IMR-90 (cell line): ENCODE data around the gene HCFC1R1. TPM values are rescaled to one million over a fixed set of nuclear protein-coding genes. Genes with fewer than 3 reads are reported as not detected.

Experiments
- ATAC-seq: fragments of 200-7000 bp; cut with Tn5 transposase; 2 replicates; pipeline ENCODE4 v1.9.1; 2020; ENCODE audit warnings: low read depth, mild to moderate bottlenecking, moderate library complexity
- BruUV-seq: library from RNA; stranded (reverse); fragments of 400-500 nt; replicated peaks from 2 replicates; lab custom pipeline; 2021; lab: Mats Ljungman, UMichigan
- CTCF ChIA-PET: fragments of 300-600 bp; formaldehyde crosslinking; extraction: SDS; loops from one replicate; lab custom pipeline; 2021; ENCODE audit warnings: antibody characterized with exemption; lab: Yijun Ruan, JAX
- POLR2A ChIA-PET: fragments of 300-600 bp; sonication (Branson Sonifier 250); formaldehyde crosslinking; loops from one replicate; lab custom pipeline; 2022; ENCODE audit warnings: antibody characterized with exemption; ENCODE audit not compliant: unreplicated experiment; lab: Charles Lee
- DNase-seq: peaks from one replicate; pipeline ENCODE4 v3.0.0; 2013
- H2AFZ ChIP-seq: replicated peaks from 2 replicates; pipeline ENCODE3; 2013; ENCODE audit warnings: low read length, mild to moderate bottlenecking; ENCODE audit not compliant: poor library complexity
- H2AK5ac ChIP-seq: 2 replicates; pipeline ENCODE4 v1.6.1; 2013; ENCODE audit warnings: low read depth, low read length, inconsistent platforms
- H2AK9ac ChIP-seq: replicated peaks from 2 replicates; pipeline ENCODE3; 2013; ENCODE audit warnings: mild to moderate bottlenecking, low read depth, low read length, moderate library complexity; ENCODE audit not compliant: poor library complexity
- H2BK120ac ChIP-seq: 2 replicates; pipeline ENCODE4 v1.6.1; 2013; ENCODE audit warnings: low read depth, low read length, inconsistent platforms
- H2BK15ac ChIP-seq: 3 replicates; pipeline ENCODE4 v1.6.1; 2013; ENCODE audit warnings: low read depth, low read length, inconsistent platforms
- H2BK20ac ChIP-seq: 2 replicates; pipeline ENCODE4 v1.6.1; 2013; ENCODE audit warnings: low read depth, mild to moderate bottlenecking, inconsistent platforms, low read length, moderate library complexity
- H2BK5ac ChIP-seq: 2 replicates; pipeline ENCODE4 v1.6.1; 2013; ENCODE audit warnings: mild to moderate bottlenecking, low read depth, low read length, inconsistent platforms; ENCODE audit not compliant: poor library complexity, severe bottlenecking
- H3K14ac ChIP-seq: replicated peaks from 2 replicates; pipeline ENCODE4 v1.6.1; 2013; ENCODE audit warnings: low read depth, low read length, inconsistent platforms
- H3K18ac ChIP-seq: 2 replicates; pipeline ENCODE4 v1.6.1; 2013; ENCODE audit warnings: low read depth, low read length, control low read depth
- H3K23ac ChIP-seq: 2 replicates; pipeline ENCODE4 v1.6.1; 2013; ENCODE audit warnings: low read depth, low read length, inconsistent platforms
- H3K27ac ChIP-seq: 2 replicates; pipeline ENCODE4 v1.5.1; 2013; ENCODE audit warnings: mild to moderate bottlenecking, control low read depth, low read length; ENCODE audit not compliant: insufficient read depth
- H3K27me3 ChIP-seq: 2 replicates; pipeline ENCODE4 v1.6.1; 2013; ENCODE audit warnings: low read length; ENCODE audit not compliant: control insufficient read depth, insufficient read depth
- H3K36me3 ChIP-seq: 2 replicates; pipeline ENCODE4 v1.6.1; 2013; ENCODE audit warnings: low read length, mixed read lengths; ENCODE audit not compliant: control insufficient read depth, insufficient read depth
- H3K4ac ChIP-seq: 2 replicates; pipeline ENCODE4 v1.6.1; 2013; ENCODE audit warnings: low read depth, low read length, inconsistent platforms
- H3K4me1 ChIP-seq: 2 replicates; pipeline ENCODE4 v1.6.1; 2013; ENCODE audit warnings: low read length, mixed read lengths; ENCODE audit not compliant: control insufficient read depth, insufficient read depth
- H3K4me2 ChIP-seq: 2 replicates; pipeline ENCODE4 v1.6.1; 2013; ENCODE audit warnings: low read depth, mild to moderate bottlenecking, control low read depth, low read length, moderate library complexity
- H3K4me3 ChIP-seq: 2 replicates; pipeline ENCODE4 v1.5.1; 2013; ENCODE audit warnings: low read depth, mild to moderate bottlenecking, control low read depth, low read length, moderate library complexity; ENCODE audit not compliant: insufficient read depth
- H3K56ac ChIP-seq: 2 replicates; pipeline ENCODE4 v1.6.1; 2013; ENCODE audit warnings: low read length, inconsistent platforms; ENCODE audit not compliant: insufficient read depth; ENCODE audit errors: extremely low read depth
- H3K79me1 ChIP-seq, 2 experiments: 2 replicates each; pipeline ENCODE4 v1.6.1; 2013; ENCODE audit warnings: low read length in 2 of 2, inconsistent platforms in 1 of 2, low read depth in 1 of 2
- H3K9ac ChIP-seq: 2 replicates; pipeline ENCODE4 v1.6.1; 2013; ENCODE audit warnings: low read depth, low read length, control low read depth
- H3K9me1 ChIP-seq: 2 replicates; pipeline ENCODE4 v1.6.1; 2013; ENCODE audit warnings: low read length, inconsistent platforms; ENCODE audit not compliant: insufficient read depth
- H3K9me3 ChIP-seq: 2 replicates; pipeline ENCODE4 v1.6.1; 2013; ENCODE audit warnings: low read length; ENCODE audit not compliant: control insufficient read depth, insufficient read depth
- H4K20me1 ChIP-seq: 2 replicates; pipeline ENCODE4 v1.6.1; 2013; ENCODE audit warnings: low read length, inconsistent platforms; ENCODE audit not compliant: insufficient read depth
- H4K5ac ChIP-seq: 2 replicates; pipeline ENCODE4 v1.6.1; 2013; ENCODE audit warnings: mild to moderate bottlenecking, low read depth, low read length, control low read depth
- H4K8ac ChIP-seq, 2 experiments: 2 replicates each; pipeline ENCODE4 v1.6.1; 2013; ENCODE audit warnings: low read depth in 2 of 2, low read length in 2 of 2, control low read depth in 1 of 2, inconsistent platforms in 1 of 2
- H4K91ac ChIP-seq: 2 replicates; pipeline ENCODE4 v1.6.1; 2013; ENCODE audit warnings: low read depth, low read length, inconsistent platforms; ENCODE audit not compliant: insufficient read depth
- BHLHE40 ChIP-seq: fragments of 150-350 bp; IDR thresholded peaks from 2 replicates; pipeline ENCODE4 v1.6.1; 2016; ENCODE audit warnings: mild to moderate bottlenecking, low read depth, low read length
- CEBPB ChIP-seq: IDR thresholded peaks from 2 replicates; pipeline ENCODE4 v1.6.1; 2012; ENCODE audit warnings: low read depth, low read length, improper control_type of control experiment
- CHD1 ChIP-seq: IDR thresholded peaks from 2 replicates; pipeline ENCODE4 v1.6.1; 2012; ENCODE audit warnings: low read depth, low read length, improper control_type of control experiment
- FOS ChIP-seq: fragments of 150-350 bp; IDR thresholded peaks from 2 replicates; pipeline ENCODE4 v1.6.1; 2016; ENCODE audit warnings: low read depth, low read length
- MAFK ChIP-seq: IDR thresholded peaks from 2 replicates; pipeline ENCODE4 v1.6.1; 2012; ENCODE audit warnings: low read depth, low read length, improper control_type of control experiment
- MAZ ChIP-seq: IDR thresholded peaks from 2 replicates; pipeline ENCODE4 v1.6.1; 2012; ENCODE audit warnings: low read depth, mild to moderate bottlenecking, low read length, improper control_type of control experiment, moderate library complexity, borderline replicate concordance
- MXI1 ChIP-seq: IDR thresholded peaks from 2 replicates; pipeline ENCODE4 v1.6.1; 2012; ENCODE audit warnings: low read depth, mild to moderate bottlenecking, low read length, moderate library complexity, borderline replicate concordance
- NFE2L2 ChIP-seq: fragments of 150-350 bp; IDR thresholded peaks from 2 replicates; pipeline ENCODE4 v1.6.1; 2016; ENCODE audit warnings: low read depth, mild to moderate bottlenecking, low read length
- POLR2A ChIP-seq: IDR thresholded peaks from 2 replicates; pipeline ENCODE4 v1.6.1; 2012; ENCODE audit warnings: mild to moderate bottlenecking, low read depth, low read length
- RAD21 ChIP-seq: IDR thresholded peaks from 2 replicates; pipeline ENCODE4 v1.6.1; 2012; ENCODE audit warnings: low read length, improper control_type of control experiment
- RCOR1 ChIP-seq: IDR thresholded peaks from 2 replicates; pipeline ENCODE4 v1.6.1; 2012; ENCODE audit warnings: mild to moderate bottlenecking, low read length, improper control_type of control experiment; ENCODE audit not compliant: insufficient replicate concordance
- RFX5 ChIP-seq: IDR thresholded peaks from 2 replicates; pipeline ENCODE4 v1.8.0; 2012; ENCODE audit warnings: low read depth, mild to moderate bottlenecking, low read length, moderate library complexity
- SMC3 ChIP-seq: fragments of 150-350 bp; IDR thresholded peaks from 2 replicates; pipeline ENCODE4 v1.6.1; 2016; ENCODE audit warnings: low read depth, mild to moderate bottlenecking, antibody characterized with exemption, low read length, moderate library complexity
- WGBS, 2 experiments: methylation state at CpG; one replicate each; pipeline versions ENCODE4 v1.1.5 to v1.1.7; 2013; ENCODE audit warnings: missing lambda C conversion rate in 2 of 2; ENCODE audit not compliant: insufficient read length in 1 of 2; ENCODE audit errors: extremely low coverage in 2 of 2; 5-methylcytosine and 5-hydroxymethylcytosine counted together
- dilution Hi-C: fragments of 300-500 bp; cut with HindIII; formaldehyde crosslinking; loops from one replicate; pipeline ENCODE4 v1.14.3; 2018; ENCODE audit warnings: low sequenced_read_pairs; ENCODE audit not compliant: unreplicated experiment
- in situ Hi-C: fragments of 300-500 bp; cut with MboI; formaldehyde crosslinking; loops from 3 replicates; pipeline ENCODE4 v1.14.3; 2019; ENCODE audit warnings: low sequenced_read_pairs, inconsistent platforms, mixed read lengths
- intact Hi-C: fragments of 100-400 bp; cut with micrococcal nuclease; formaldehyde crosslinking; loops from 2 replicates; pipeline ENCODE4 v1.10.0; 2022
- polyA plus RNA-seq, 3 experiments: library from polyadenylated mRNA; depleted of rRNA; stranded (reverse); fragments of >200 nt; gene quantifications; 2 replicates each; pipeline ENCODE4 v1.2.3, GENCODE V29; 2012; ENCODE audit warnings: low replicate concordance in 1 of 3
- total RNA-seq: library from RNA; depleted of rRNA; stranded (reverse); fragments of >200 nt; gene quantifications from 2 replicates; pipeline ENCODE4 v1.2.3, GENCODE V29; 2012
- TF ChIP-seq, protein P1 (sequence below): conservative IDR thresholded peaks from 2 replicates; pipeline ENCODE4 v1.5.1; 2012; ENCODE audit warnings: mild to moderate bottlenecking, low read depth, low read length, improper control_type of control experiment
- TF ChIP-seq, protein P2 (sequence below): fragments of 150-350 bp; IDR thresholded peaks from 2 replicates; pipeline ENCODE4 v1.6.1; 2016; ENCODE audit warnings: low read depth, mild to moderate bottlenecking, low read length, moderate library complexity, borderline replicate concordance
- TF ChIP-seq, protein P3 (sequence below): fragments of 150-350 bp; IDR thresholded peaks from 2 replicates; pipeline ENCODE4 v1.6.1; 2017; ENCODE audit warnings: mild to moderate bottlenecking, antibody characterized with exemption, low read length, low read depth

HCFC1R1 gene
- total and polyA plus RNA-seq, 2 of the 4 experiments (the other 2 are of a cell fraction): 7.2 to 57.9 TPM

DNA sequence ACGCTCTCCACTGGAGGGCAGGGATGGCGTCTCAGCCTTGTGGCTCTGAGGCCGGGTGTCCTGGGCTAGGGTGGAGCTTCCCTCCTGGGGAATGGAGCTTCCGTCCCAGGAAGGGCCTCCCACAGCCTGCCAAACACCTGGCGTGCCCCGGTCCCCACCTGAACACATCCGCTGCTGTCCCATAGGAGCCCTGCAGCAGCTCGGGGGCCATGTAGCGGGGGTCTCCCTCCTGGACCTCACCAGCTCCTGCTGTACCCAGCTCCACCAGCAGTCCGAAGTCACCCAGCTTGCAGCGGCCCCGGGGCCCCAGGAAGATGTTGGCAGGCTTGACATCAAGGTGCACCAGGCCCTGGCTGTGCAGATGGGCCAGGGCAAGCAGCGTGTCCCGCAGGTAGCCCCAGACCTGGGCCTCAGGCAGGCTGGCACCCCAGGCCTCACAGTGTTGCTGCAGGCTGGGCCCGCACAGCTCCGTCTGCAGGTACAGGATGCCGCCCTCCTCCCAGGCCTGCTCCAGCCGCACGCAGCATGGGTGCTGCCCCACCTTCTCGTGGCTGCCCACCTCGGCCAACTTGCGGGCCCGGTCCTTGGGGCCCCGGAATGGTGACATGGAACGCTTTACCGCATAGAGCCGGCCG, 48.5 kb downstream of the HCFC1R1 start:
- no peak overlapping the region for H3K27ac ChIP-seq
- no peak overlapping the region for H3K18ac ChIP-seq
- no peak overlapping the region for H2BK120ac ChIP-seq
- peak overlapping the region; percentile 33 for H2AFZ ChIP-seq
- H3K36me3 ChIP-seq: peaks cover 2% of the 10 kb centered on the region; the same call in 1 of the 2 replicates
- CTCF ChIA-PET: no interaction called here
- BruUV-seq: no TSS peak
- peaks cover 18% of the 10 kb centered on the region for H4K20me1 ChIP-seq
- no peak overlapping the region for H3K4me3 ChIP-seq
- dilution Hi-C loops (no loop called here), intact Hi-C loops (no loop called here), in situ Hi-C loops (no loop called here)
- no peak overlapping the region for H3K14ac ChIP-seq
- no peak overlapping the region for H3K9ac ChIP-seq
- DNase-seq (no peak), ATAC-seq (no peak)
- no peak overlapping the region for H3K4ac ChIP-seq
- H3K27me3 ChIP-seq: no peaks in the 10 kb centered on the region
- H4K8ac ChIP-seq: no peak overlapping the region
- peaks cover under 1% of the 10 kb centered on the region; the same call in 1 of the 2 replicates for H3K4me1 ChIP-seq
- H2BK20ac ChIP-seq: no peak overlapping the region
- no peak overlapping the region for H2BK5ac ChIP-seq
- no peak overlapping the region for H3K56ac ChIP-seq
- no peak overlapping the region for H3K4me2 ChIP-seq
- H3K79me1 ChIP-seq: peaks cover 19 to 29% of the 10 kb centered on the region in 2 experiments
- TF ChIP-seq RCOR1 (no peak), BHLHE40 (no peak), CEBPB (no peak), CHD1 (no peak), SMC3 (no peak), NFE2L2 (no peak), RFX5 (no peak), POLR2A (no peak), MXI1 (no peak), MAZ (no peak), RAD21 (no peak), MAFK (no peak), FOS (no peak)
- TF ChIP-seq, protein P1, sequence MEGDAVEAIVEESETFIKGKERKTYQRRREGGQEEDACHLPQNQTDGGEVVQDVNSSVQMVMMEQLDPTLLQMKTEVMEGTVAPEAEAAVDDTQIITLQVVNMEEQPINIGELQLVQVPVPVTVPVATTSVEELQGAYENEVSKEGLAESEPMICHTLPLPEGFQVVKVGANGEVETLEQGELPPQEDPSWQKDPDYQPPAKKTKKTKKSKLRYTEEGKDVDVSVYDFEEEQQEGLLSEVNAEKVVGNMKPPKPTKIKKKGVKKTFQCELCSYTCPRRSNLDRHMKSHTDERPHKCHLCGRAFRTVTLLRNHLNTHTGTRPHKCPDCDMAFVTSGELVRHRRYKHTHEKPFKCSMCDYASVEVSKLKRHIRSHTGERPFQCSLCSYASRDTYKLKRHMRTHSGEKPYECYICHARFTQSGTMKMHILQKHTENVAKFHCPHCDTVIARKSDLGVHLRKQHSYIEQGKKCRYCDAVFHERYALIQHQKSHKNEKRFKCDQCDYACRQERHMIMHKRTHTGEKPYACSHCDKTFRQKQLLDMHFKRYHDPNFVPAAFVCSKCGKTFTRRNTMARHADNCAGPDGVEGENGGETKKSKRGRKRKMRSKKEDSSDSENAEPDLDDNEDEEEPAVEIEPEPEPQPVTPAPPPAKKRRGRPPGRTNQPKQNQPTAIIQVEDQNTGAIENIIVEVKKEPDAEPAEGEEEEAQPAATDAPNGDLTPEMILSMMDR: no peak
- TF ChIP-seq, protein P2, sequence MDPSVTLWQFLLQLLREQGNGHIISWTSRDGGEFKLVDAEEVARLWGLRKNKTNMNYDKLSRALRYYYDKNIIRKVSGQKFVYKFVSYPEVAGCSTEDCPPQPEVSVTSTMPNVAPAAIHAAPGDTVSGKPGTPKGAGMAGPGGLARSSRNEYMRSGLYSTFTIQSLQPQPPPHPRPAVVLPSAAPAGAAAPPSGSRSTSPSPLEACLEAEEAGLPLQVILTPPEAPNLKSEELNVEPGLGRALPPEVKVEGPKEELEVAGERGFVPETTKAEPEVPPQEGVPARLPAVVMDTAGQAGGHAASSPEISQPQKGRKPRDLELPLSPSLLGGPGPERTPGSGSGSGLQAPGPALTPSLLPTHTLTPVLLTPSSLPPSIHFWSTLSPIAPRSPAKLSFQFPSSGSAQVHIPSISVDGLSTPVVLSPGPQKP: no peak
- TF ChIP-seq, protein P3, sequence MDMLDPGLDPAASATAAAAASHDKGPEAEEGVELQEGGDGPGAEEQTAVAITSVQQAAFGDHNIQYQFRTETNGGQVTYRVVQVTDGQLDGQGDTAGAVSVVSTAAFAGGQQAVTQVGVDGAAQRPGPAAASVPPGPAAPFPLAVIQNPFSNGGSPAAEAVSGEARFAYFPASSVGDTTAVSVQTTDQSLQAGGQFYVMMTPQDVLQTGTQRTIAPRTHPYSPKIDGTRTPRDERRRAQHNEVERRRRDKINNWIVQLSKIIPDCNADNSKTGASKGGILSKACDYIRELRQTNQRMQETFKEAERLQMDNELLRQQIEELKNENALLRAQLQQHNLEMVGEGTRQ: no peak
- H2AK9ac ChIP-seq: peak overlapping the region; percentile 42
- no peaks in the 10 kb centered on the region for H3K9me3 ChIP-seq
- no peak overlapping the region for H3K23ac ChIP-seq
- H2AK5ac ChIP-seq: no peak overlapping the region
- no peak overlapping the region for H4K91ac ChIP-seq
- POLR2A ChIA-PET: no interaction called here
- H3K9me1 ChIP-seq: peaks cover 8% of the 10 kb centered on the region
- 90% methylated on average over 6 of the region's 28 CpGs; no CpG with 5 or more reads in 1 of the 2 experiments for WGBS, 2 experiments
- H4K5ac ChIP-seq: no peak overlapping the region
- H2BK15ac ChIP-seq: no peak overlapping the region
